ENCODE results near the gene SGF29. TPM values are rescaled to one million over a fixed set of nuclear protein-coding genes. Genes with fewer than 3 reads are reported as not detected.
"Not testable (repeated sequence)": the region's sequence is repeated elsewhere in the genome, so short reads cannot be mapped to it uniquely, and the experiment has no call there.

SGF29 gene
- total and polyA plus RNA-seq, 8 donors: 14.2 to 46.6 (median 21.8) TPM

DNA sequence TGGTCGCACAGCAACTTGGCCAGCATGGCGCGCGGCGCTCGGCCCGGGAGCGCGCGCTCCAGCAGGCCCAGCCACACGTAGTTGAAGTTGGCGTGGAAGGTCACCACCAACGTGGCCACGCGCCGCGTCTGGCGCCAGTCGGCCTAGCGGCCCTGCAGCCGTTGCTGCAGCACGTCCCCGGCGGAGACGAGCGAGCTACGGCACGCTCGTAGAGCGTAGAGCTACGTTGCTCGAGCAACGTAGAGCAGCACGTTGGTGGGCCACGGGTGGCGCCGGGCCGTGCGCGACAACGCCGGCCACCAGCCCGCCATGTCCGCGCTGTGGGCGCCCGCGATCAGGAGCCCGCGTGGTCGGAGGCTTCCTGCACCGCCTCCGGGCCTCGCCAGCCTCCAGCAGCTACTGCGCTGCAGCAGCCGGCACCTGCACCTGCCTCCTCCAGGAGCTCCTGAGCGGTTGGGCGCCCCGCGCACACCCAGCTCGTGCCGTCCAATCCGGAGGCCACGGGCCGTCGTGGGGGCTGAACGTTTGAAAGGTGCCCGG, 69.5 kb downstream of the SGF29 start:
- no peaks in the 10 kb centered on the region for H3K36me3 ChIP-seq
- no peaks in the 10 kb centered on the region for H3K27me3 ChIP-seq
- 0 to 1% methylated on average over 63 to 68 of the region's 68 CpGs for WGBS, 2 donors
- no peaks in the 10 kb centered on the region for H3K4me1 ChIP-seq
- intact Hi-C loops (cut with DNase I): no loop called here
- peak overlapping the region; percentile 44 to 81 (median 52) for H3K27ac ChIP-seq
- TF ChIP-seq, protein P1, sequence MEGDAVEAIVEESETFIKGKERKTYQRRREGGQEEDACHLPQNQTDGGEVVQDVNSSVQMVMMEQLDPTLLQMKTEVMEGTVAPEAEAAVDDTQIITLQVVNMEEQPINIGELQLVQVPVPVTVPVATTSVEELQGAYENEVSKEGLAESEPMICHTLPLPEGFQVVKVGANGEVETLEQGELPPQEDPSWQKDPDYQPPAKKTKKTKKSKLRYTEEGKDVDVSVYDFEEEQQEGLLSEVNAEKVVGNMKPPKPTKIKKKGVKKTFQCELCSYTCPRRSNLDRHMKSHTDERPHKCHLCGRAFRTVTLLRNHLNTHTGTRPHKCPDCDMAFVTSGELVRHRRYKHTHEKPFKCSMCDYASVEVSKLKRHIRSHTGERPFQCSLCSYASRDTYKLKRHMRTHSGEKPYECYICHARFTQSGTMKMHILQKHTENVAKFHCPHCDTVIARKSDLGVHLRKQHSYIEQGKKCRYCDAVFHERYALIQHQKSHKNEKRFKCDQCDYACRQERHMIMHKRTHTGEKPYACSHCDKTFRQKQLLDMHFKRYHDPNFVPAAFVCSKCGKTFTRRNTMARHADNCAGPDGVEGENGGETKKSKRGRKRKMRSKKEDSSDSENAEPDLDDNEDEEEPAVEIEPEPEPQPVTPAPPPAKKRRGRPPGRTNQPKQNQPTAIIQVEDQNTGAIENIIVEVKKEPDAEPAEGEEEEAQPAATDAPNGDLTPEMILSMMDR (IDR thresholded peaks at IDR 0.05): no peak
- peak overlapping the region; percentile 31 to 68 (median 56) for H3K4me3 ChIP-seq
- DNase-seq (peak; percentile 69 to 94 (median 78)), FAIRE-seq (no peak), ATAC-seq (peak; percentile 93 to 96 (median 94))
- no peaks in the 10 kb centered on the region for H3K9me3 ChIP-seq

DNA sequence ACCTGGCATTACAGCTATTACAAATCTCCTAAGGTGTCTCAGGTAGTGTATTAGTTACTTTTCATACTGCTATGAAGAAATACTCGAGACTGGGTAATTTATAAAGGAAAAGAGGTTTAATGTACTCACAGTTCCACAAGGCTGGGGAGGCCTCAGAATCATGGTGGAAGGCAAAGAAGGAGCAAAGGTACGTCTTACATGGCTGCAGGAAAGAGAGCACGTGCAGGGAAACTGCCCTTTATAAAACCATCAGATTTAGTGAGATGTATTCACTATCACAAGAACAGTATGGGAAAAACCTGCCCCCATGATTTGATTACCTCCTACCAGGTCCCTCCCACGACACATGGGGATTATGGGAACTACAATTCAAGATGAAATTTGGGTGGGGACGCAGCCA, 77.2 kb downstream of the SGF29 start:
- DNase-seq; H3K4me3 ChIP-seq; FAIRE-seq; H3K36me3 ChIP-seq; intact Hi-C loops (cut with DNase I); H3K4me1 ChIP-seq; H3K27ac ChIP-seq; H3K27me3 ChIP-seq; ATAC-seq; H3K9me3 ChIP-seq: not testable (repeated sequence)
- 37 to 53% methylated on average over 4 of the region's 5 CpGs for WGBS, 2 donors

DNA sequence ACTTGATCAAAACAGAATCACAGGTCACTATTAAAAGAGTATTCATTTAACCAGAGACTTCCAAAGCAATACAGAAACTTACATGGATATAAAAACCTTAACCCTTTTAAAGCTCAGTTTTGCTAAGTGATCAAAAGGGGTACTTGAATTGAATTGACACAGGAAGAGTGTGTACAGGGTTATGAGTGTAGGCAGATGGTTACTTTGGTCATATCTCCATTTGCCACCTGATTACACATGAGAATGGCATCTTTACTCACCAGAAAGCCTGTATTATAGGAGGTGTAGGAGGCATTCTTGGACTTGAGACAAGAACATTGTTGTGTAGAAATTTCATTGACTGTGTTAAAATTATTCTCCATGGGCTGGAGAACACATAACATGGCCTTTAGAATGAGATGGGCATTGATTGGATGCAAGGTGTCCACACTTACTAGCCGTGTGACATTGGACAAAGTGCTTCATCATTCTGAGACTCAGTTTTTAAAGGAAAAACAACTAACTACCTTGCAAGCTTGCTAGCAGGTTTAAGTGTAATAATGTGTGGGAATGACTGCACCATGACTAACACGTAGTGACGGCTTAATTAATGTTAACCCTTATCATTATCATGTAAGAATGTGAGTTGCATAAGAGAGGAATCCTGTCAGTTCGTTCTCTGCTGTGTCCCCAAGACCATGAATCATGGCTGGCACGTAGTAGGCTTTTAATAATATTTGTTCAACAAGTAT, 82.5 kb downstream of the SGF29 start:
- H3K27me3 ChIP-seq; H3K4me1 ChIP-seq; H3K27ac ChIP-seq; FAIRE-seq; DNase-seq; H3K36me3 ChIP-seq; H3K4me3 ChIP-seq; intact Hi-C loops (cut with DNase I); ATAC-seq; H3K9me3 ChIP-seq: not testable (repeated sequence)
- WGBS, 2 donors: 50 to 63% methylated on average over 5 of the region's 5 CpGs

DNA sequence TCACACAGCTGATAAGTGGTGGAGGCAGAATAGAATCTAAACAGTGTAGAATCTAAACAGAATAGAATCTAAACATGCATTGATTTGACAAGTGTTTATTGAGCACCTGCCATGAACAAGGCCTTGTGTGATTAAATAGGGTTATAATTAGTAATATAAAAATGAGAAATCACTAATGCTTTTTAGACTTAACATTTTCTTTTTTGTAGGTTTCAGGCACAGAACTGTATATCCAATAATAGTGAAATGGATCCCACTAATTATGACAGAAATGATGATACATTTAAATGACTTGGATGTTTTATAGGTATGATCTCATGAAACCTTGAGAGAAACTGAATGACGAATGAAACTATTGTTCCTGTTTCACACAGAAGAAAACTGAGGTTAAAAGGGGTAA, 84.0 kb downstream of the SGF29 start, which contains the start of gene NPIPB8:
Gene NPIPB8, plus strand, starts transcription at position 301 of the 400 bp plus-strand sequence. CDS start 296 bp downstream, outside the sequence.
- ATAC-seq; FAIRE-seq; intact Hi-C loops (cut with DNase I); H3K27me3 ChIP-seq; DNase-seq; H3K9me3 ChIP-seq; H3K36me3 ChIP-seq; H3K4me1 ChIP-seq; H3K27ac ChIP-seq; H3K4me3 ChIP-seq: not testable (repeated sequence)
- no CpG with 5 or more reads among the region's 1 CpG for WGBS, 2 donors

DNA sequence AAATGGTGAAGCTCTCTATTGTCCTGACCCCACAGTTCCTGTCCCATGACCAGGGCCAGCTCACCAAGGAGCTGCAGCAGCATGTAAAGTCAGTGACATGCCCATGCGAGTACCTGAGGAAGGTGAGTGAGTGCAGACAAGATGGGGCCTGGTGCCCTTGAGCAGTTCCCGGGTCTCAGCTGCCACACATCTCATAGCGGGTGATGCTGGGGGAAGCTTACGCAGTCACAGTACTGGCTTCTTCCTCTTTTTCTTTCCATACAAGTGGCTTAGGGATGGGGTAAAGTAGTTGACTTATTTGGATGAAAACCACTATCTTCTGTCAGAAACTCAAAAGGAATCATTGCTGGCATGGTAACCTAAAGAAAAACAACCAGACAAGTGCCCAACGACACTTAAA, 84.6 kb downstream of the SGF29 start:
- DNase-seq; H3K27ac ChIP-seq; ATAC-seq; H3K9me3 ChIP-seq; intact Hi-C loops (cut with DNase I); H3K27me3 ChIP-seq; H3K4me1 ChIP-seq; FAIRE-seq; H3K36me3 ChIP-seq; H3K4me3 ChIP-seq: not testable (repeated sequence)
- WGBS, 2 donors: 88 to 94% methylated on average over 4 of the region's 5 CpGs

DNA sequence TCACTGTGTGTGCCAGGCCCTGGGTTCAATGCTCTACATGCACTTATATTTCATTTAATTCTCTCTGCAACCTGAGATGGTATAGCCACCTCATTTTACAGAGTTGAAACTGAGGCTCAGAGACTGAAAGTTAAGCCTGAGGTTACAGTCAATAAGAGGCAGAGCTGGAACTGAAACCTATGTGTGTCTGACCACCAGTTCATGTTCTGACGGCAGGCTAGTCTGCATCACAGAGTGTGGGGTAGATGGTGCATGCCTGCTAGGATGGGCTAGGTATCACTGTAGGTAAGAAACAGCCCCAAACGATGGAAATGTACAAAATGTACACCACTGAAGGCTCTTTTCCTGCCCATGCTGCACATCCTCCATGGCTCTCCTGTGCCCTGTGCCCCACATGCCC, 86.2 kb downstream of the SGF29 start:
- H3K27ac ChIP-seq; H3K27me3 ChIP-seq; H3K36me3 ChIP-seq; H3K4me3 ChIP-seq; FAIRE-seq; ATAC-seq; DNase-seq; H3K9me3 ChIP-seq; H3K4me1 ChIP-seq; intact Hi-C loops (cut with DNase I): not testable (repeated sequence)
- 44 to 58% methylated on average over 2 of the region's 2 CpGs for WGBS, 2 donors

Other genes starting within 250 kb of the SGF29 start
- gene NPIPB6, start 190.4 kb upstream of the SGF29 start, total RNA-seq: 1 to 10 TPM in 2 of 6 donors, under 1 TPM in 3, not detected in 1; 0.25 to 2.0 (median 0.58) TPM
- under 1 TPM; 0.61 to 0.77 TPM for gene NPIPB6, start 190.4 kb upstream of the SGF29 start, polyA plus RNA-seq
- 10 to 100 TPM; 32.6 to 76.5 (median 50.5) TPM for gene EIF3CL, start 150.1 kb upstream of the SGF29 start, total RNA-seq
- gene EIF3CL, start 150.1 kb upstream of the SGF29 start, polyA plus RNA-seq: 10 to 100 TPM; 38.7 to 49.0 TPM
- not detected for gene NPIPB7, start 81.6 kb upstream of the SGF29 start, total RNA-seq
- not detected for gene NPIPB7, start 81.6 kb upstream of the SGF29 start, polyA plus RNA-seq
- gene CLN3, start 61.8 kb upstream of the SGF29 start, total RNA-seq: 10 to 100 TPM in 3 of 6 donors, 1 to 10 TPM in 3; 6.9 to 17.2 (median 10.2) TPM
- 10 to 100 TPM; 13.8 to 25.9 TPM for gene CLN3, start 61.8 kb upstream of the SGF29 start, polyA plus RNA-seq
- gene APOBR, start 59.3 kb upstream of the SGF29 start, total RNA-seq: 1 to 10 TPM in 2 of 6 donors, under 1 TPM in 4; 0.16 to 3.0 (median 0.45) TPM
- gene APOBR, start 59.3 kb upstream of the SGF29 start, polyA plus RNA-seq: 1 to 10 TPM in 1 of 2 donors, under 1 TPM in 1; 0.70 to 1.5 TPM
- gene IL27, start 47.1 kb upstream of the SGF29 start, total RNA-seq: under 1 TPM in 2 of 6 donors, not detected in 4; 0.18 to 0.20 TPM
- gene IL27, start 47.1 kb upstream of the SGF29 start, polyA plus RNA-seq: under 1 TPM in 1 of 2 donors, not detected in 1; 0.68 TPM
- gene NUPR1, start 14.9 kb upstream of the SGF29 start, total RNA-seq: 100 to 1,000 TPM in 3 of 6 donors, 10 to 100 TPM in 3; 28.9 to 303 (median 103) TPM
- gene NUPR1, start 14.9 kb upstream of the SGF29 start, polyA plus RNA-seq: 100 to 1,000 TPM; 117 to 151 TPM
- gene SULT1A2, start 43.1 kb downstream of the SGF29 start, total RNA-seq: 1 to 10 TPM in 3 of 6 donors, under 1 TPM in 3; 0.41 to 1.5 (median 1.1) TPM
- 1 to 10 TPM; 5.6 to 6.0 TPM for gene SULT1A2, start 43.1 kb downstream of the SGF29 start, polyA plus RNA-seq
- gene SULT1A1, start 56.1 kb downstream of the SGF29 start, total RNA-seq: 10 to 100 TPM in 3 of 6 donors, 1 to 10 TPM in 3; 5.7 to 18.3 (median 9.0) TPM
- 10 to 100 TPM; 29.7 to 46.7 TPM for gene SULT1A1, start 56.1 kb downstream of the SGF29 start, polyA plus RNA-seq
- gene NPIPB8, start 84.1 kb downstream of the SGF29 start, total RNA-seq: 1 to 10 TPM in 2 of 6 donors, under 1 TPM in 3, not detected in 1; 0.08 to 2.4 (median 0.74) TPM
- not detected for gene NPIPB8, start 84.1 kb downstream of the SGF29 start, polyA plus RNA-seq
- 100 to 1,000 TPM; 336 to 418 (median 379) TPM for gene EIF3C, start 157.5 kb downstream of the SGF29 start, total RNA-seq
- 1,000 to 10,000 TPM in 1 of 2 donors, 100 to 1,000 TPM in 1; 519 to 1,137 TPM for gene EIF3C, start 157.5 kb downstream of the SGF29 start, polyA plus RNA-seq
- 1 to 10 TPM in 1 of 6 donors, under 1 TPM in 4, not detected in 1; 0.46 to 2.5 (median 0.92) TPM for gene NPIPB9, start 197.9 kb downstream of the SGF29 start, total RNA-seq
- 1 to 10 TPM in 1 of 2 donors, under 1 TPM in 1; 0.57 to 1.1 TPM for gene NPIPB9, start 197.9 kb downstream of the SGF29 start, polyA plus RNA-seq

All from pancreas (tissue), 10 donors.